Neural cell (in vitro differentiated cells): ENCODE results near the gene CSH2. TPM values are rescaled to one million over a fixed set of nuclear protein-coding genes. Genes with fewer than 3 reads are reported as not detected.
"Not testable (repeated sequence)": the region's sequence is repeated elsewhere in the genome, so short reads cannot be mapped to it uniquely, and the experiment has no call there.

Experiments used
- H2AFZ ChIP-seq: fragments of 200-600, 300-800 bp; sonication (generic), shearing (Covaris generic); 2 replicates; pipeline ENCODE4 v1.6.0; 2014; ENCODE audit warnings: low read depth, mild to moderate bottlenecking, antibody characterized with exemption, low read length, moderate library complexity
- H3F3A ChIP-seq: fragments of 200-600 bp; shearing (Covaris generic); 2 replicates; pipeline ENCODE4 v1.6.1; 2016; ENCODE audit warnings: mild to moderate bottlenecking, moderate library complexity, mixed read lengths, antibody characterized with exemption, low read length; ENCODE audit not compliant: insufficient read depth, poor library complexity, severe bottlenecking
- H3K27ac ChIP-seq: fragments of 200-600, 300-800 bp; sonication (generic), shearing (Covaris generic); 2 replicates; pipeline ENCODE4 v1.5.1; 2014; ENCODE audit warnings: mild to moderate bottlenecking, low read length, moderate library complexity
- H3K27me3 ChIP-seq: fragments of 300-800, 200-600 bp; sonication (generic), shearing (Covaris generic); 2 replicates; pipeline ENCODE4 v1.6.0; 2014; ENCODE audit warnings: mild to moderate bottlenecking, low read depth, low read length, moderate library complexity; ENCODE audit not compliant: insufficient read depth
- H3K36me3 ChIP-seq: fragments of 300-800, 200-600 bp; sonication (generic), shearing (Covaris generic); 2 replicates; pipeline ENCODE4 v1.5.1; 2014; ENCODE audit warnings: mild to moderate bottlenecking, antibody characterized with exemption, low read length, moderate library complexity; ENCODE audit not compliant: insufficient read depth
- H3K4me2 ChIP-seq: fragments of 300-800, 200-600 bp; sonication (generic), shearing (Covaris generic); 2 replicates; pipeline ENCODE4 v1.6.0; 2014; ENCODE audit warnings: mild to moderate bottlenecking, low read length
- H3K4me3 ChIP-seq: fragments of 300-800, 200-600 bp; sonication (generic), shearing (Covaris generic); 2 replicates; pipeline ENCODE4 v1.5.1; 2014; ENCODE audit warnings: mild to moderate bottlenecking, low read length, moderate library complexity
- H3K79me2 ChIP-seq: fragments of 200-600 bp; shearing (Covaris generic); replicated peaks from 2 replicates; pipeline ENCODE4 v1.6.0; 2014; ENCODE audit warnings: mild to moderate bottlenecking, low read length, moderate library complexity; ENCODE audit not compliant: insufficient read depth
- H3K9ac ChIP-seq: fragments of 300-800, 200-600 bp; sonication (generic), shearing (Covaris generic); 2 replicates; pipeline ENCODE4 v1.6.1; 2016; ENCODE audit warnings: mild to moderate bottlenecking, low read length, mixed read lengths
- H3K9me2 ChIP-seq: fragments of 200-600 bp; shearing (Covaris generic); 2 replicates; pipeline ENCODE4 v1.6.1; 2016; ENCODE audit warnings: mild to moderate bottlenecking, low read length, mixed read lengths; ENCODE audit not compliant: insufficient read depth
- H3K9me3 ChIP-seq: fragments of 200-600, 300-800 bp; sonication (generic), shearing (Covaris generic); 2 replicates; pipeline ENCODE4 v1.6.1; 2016; ENCODE audit warnings: mild to moderate bottlenecking, mixed run types, low read length, moderate library complexity, mixed read lengths
- H4K20me1 ChIP-seq: fragments of 200-600 bp; shearing (Covaris generic); 2 replicates; pipeline ENCODE4 v1.6.1; 2016; ENCODE audit warnings: mild to moderate bottlenecking, mixed run types; ENCODE audit not compliant: insufficient read depth
- CTCF ChIP-seq: fragments of 450-650 bp; IDR thresholded peaks from 2 replicates; pipeline ENCODE4 v1.5.1; 2014; ENCODE audit warnings: antibody characterized with exemption, mild to moderate bottlenecking, moderate library complexity; ENCODE audit not compliant: poor library complexity, severe bottlenecking
- EP300 ChIP-seq: fragments of 450-650 bp; conservative IDR thresholded peaks from 2 replicates; pipeline ENCODE4 v1.6.1; 2014; ENCODE audit warnings: antibody characterized with exemption, mild to moderate bottlenecking, moderate library complexity; ENCODE audit not compliant: poor library complexity, severe bottlenecking
- EZH2 ChIP-seq: fragments of 200-600, 300-800 bp; shearing (Covaris generic), sonication (generic); IDR thresholded peaks from 2 replicates; pipeline ENCODE4 v1.6.1; 2014; ENCODE audit warnings: antibody characterized with exemption, low read length, borderline replicate concordance, mild to moderate bottlenecking; ENCODE audit not compliant: insufficient read depth, poor library complexity, severe bottlenecking
- MXI1 ChIP-seq: fragments of 450-650 bp; conservative IDR thresholded peaks from 2 replicates; pipeline ENCODE4 v1.6.1; 2014; ENCODE audit warnings: antibody characterized with exemption, mild to moderate bottlenecking; ENCODE audit not compliant: poor library complexity, severe bottlenecking
- POLR2AphosphoS5 ChIP-seq: IDR thresholded peaks from 2 replicates; pipeline ENCODE4 v1.6.1; 2012
- RAD21 ChIP-seq: fragments of 450-650 bp; conservative IDR thresholded peaks from 2 replicates; pipeline ENCODE4 v1.6.1; 2014; ENCODE audit warnings: antibody characterized with exemption, mild to moderate bottlenecking, moderate library complexity
- REST ChIP-seq: IDR thresholded peaks from 2 replicates; pipeline ENCODE4 v1.6.1; 2012; ENCODE audit warnings: borderline replicate concordance
- SMC3 ChIP-seq: fragments of 450-650 bp; conservative IDR thresholded peaks from 2 replicates; pipeline ENCODE4 v1.6.1; 2014; ENCODE audit warnings: antibody characterized with exemption, mild to moderate bottlenecking, moderate library complexity; ENCODE audit not compliant: poor library complexity
- TAF1 ChIP-seq: IDR thresholded peaks from 2 replicates; pipeline ENCODE4 v1.6.1; 2012; ENCODE audit warnings: low read depth
- polyA plus RNA-seq: library from polyadenylated mRNA; depleted of rRNA; stranded (reverse); fragments of >200 nt; gene quantifications from 2 replicates; pipeline ENCODE4 v1.2.3, GENCODE V29; 2014

Gene CSH2
- polyA plus RNA-seq, 1 donor from 2014 or later = not detected

GRCh38 chr17:63880706-63881105 is 7.2 kb upstream of the CSH2 start:
- Histone ChIP-seq H3K9ac (no peak overlapping the region), H3K36me3 (no peaks in the 10 kb centered on the region), H3K9me2 (no peaks in the 10 kb centered on the region), H4K20me1 (no peaks in the 10 kb centered on the region), H3K27ac (no peak overlapping the region), H3K4me2 (no peak overlapping the region), H3F3A (no peaks in the 10 kb centered on the region), H3K79me2 (no peaks in the 10 kb centered on the region), H3K27me3 (no peaks in the 10 kb centered on the region), H3K4me3 (no peak overlapping the region), H3K9me3 (no peaks in the 10 kb centered on the region), H2AFZ (no peak overlapping the region)
- no peak for TF ChIP-seq RAD21
- no peak for TF ChIP-seq MXI1
- TF ChIP-seq CTCF = no peak
- no peak for TF ChIP-seq EZH2
- TF ChIP-seq TAF1 = no peak
- no peak for TF ChIP-seq SMC3
- TF ChIP-seq EP300 = no peak
- TF ChIP-seq REST = no peak
- TF ChIP-seq POLR2AphosphoS5 = no peak

GRCh38 chr17:63878413-63878812 is 4.9 kb upstream of the CSH2 start:
- not testable (repeated sequence) for H3K36me3 ChIP-seq

GRCh38 chr17:63874693-63875092 is 1.2 kb upstream of the CSH2 start:
- not testable (repeated sequence) for H3K27ac ChIP-seq, H3K79me2 ChIP-seq, H3K9ac ChIP-seq, H4K20me1 ChIP-seq, H3K9me3 ChIP-seq, H3K9me2 ChIP-seq, H2AFZ ChIP-seq, H3K4me2 ChIP-seq, H3F3A ChIP-seq, H3K27me3 ChIP-seq, H3K36me3 ChIP-seq, H3K4me3 ChIP-seq

More at GRCh38 chr17:63878413-63878812, 4.9 kb upstream of the CSH2 start:
- not testable (repeated sequence) for H3K4me3 ChIP-seq, H3K27me3 ChIP-seq, H3K9ac ChIP-seq, H3K27ac ChIP-seq, H3K4me2 ChIP-seq, H2AFZ ChIP-seq, H3K9me3 ChIP-seq, H3F3A ChIP-seq, H3K79me2 ChIP-seq, H4K20me1 ChIP-seq, H3K9me2 ChIP-seq

GRCh38 chr17:63874061-63874626 is 667 bp upstream of the CSH2 start:
- H3K27me3 ChIP-seq, H3K4me2 ChIP-seq, H3K27ac ChIP-seq, H3K9me2 ChIP-seq, H3K9ac ChIP-seq, H3K4me3 ChIP-seq, H3K9me3 ChIP-seq, H3K79me2 ChIP-seq, H3K36me3 ChIP-seq, H2AFZ ChIP-seq, H4K20me1 ChIP-seq, H3F3A ChIP-seq: not testable (repeated sequence)

GRCh38 chr17:63871646-63872365 is 1.7 kb downstream of the CSH2 start:
- H3K4me2 ChIP-seq, H3K27me3 ChIP-seq, H3K9me2 ChIP-seq, H3K9me3 ChIP-seq, H2AFZ ChIP-seq, H3K9ac ChIP-seq, H3K36me3 ChIP-seq, H3K27ac ChIP-seq, H4K20me1 ChIP-seq, H3K79me2 ChIP-seq, H3K4me3 ChIP-seq, H3F3A ChIP-seq: not testable (repeated sequence)
